Activated T-cell treated with anti-CD3 and anti-CD28 coated beads for 48 hours (primary cell): ENCODE measurements around the gene INAFM1.
"Not testable (repeated sequence)": the region's sequence is repeated elsewhere in the genome, so short reads cannot be mapped to it uniquely, and the experiment has no call there.

Experiments
- DNase-seq: peaks from one replicate; pipeline ENCODE4 v3.0.0-alpha.2; 2020; ENCODE audit warnings: low read depth

The INAFM1 gene

GRCh38 chr19:47268028-47268427, 6.7 kb upstream of the INAFM1 start:
- no peak for DNase-seq

DNA sequence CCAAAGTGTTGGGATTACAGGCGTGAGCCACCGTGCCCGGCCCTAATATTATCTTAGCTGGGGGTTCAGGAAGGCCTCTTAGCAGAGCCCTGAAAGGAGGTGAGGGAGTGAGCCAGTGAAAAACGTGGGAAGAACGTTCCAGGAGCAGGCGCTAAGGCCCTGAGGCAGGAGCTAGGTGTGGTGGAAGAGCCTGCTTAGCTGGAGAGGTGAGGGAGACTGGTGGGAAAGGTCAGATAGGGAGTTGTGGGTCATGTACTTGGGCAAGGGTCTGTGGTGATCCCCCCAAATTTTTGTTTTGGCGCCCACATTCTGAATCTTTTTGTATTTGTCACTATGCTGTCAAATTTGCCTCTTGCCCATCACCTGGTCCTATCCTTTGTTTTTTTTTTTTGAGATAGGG, 5.1 kb upstream of the INAFM1 start:
- no peak for DNase-seq

- DNase-seq, result no peak
These were observed 4.3 kb upstream of the INAFM1 start for GRCh38 chr19:47270408-47270807.

- DNase-seq, result no peak
These were observed 2.7 kb upstream of the INAFM1 start for GRCh38 chr19:47271949-47272348.

DNA sequence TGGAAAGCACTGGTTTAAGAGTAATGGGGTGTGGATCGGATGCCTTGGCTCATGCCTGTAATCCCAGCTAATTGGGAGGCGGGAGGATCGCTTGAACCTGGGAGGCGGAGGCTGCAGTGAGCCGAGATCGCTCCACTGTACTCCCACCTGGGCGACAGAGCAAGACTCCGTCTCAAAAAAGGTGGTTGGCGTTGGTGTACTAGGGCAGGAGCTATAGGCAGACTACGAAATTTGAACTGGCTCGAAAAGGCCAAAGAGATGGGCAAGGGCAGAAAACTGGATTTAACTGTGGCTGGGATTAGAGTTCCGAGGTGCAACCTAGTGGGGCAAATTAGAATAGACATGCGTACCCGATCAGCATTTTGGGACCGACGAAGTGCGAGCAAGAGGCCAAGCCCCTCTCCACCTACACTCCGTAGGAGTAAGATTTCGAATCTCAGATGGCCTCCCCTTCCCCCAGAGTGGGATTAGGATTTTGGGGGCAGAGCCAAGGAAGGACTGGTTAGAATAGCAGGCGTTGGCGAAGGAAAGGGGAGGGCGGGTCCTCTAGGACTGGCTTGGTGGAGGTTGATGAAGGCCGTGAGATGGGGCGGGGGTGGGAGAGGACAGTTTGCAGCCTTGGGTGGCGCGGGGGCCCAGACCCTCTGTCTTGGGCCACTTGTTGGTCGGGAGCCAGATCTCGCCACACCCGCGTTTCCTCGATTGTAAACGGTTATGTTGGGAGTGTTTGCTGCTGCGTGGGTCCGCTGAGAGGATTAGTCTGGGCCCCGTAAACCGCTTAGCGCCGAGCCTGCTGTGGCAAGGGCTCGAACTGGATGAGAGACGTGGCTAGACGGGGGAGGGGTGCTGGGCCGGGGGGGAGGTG, 2.0 kb upstream of the INAFM1 start:
- DNase-seq, result no peak

DNA sequence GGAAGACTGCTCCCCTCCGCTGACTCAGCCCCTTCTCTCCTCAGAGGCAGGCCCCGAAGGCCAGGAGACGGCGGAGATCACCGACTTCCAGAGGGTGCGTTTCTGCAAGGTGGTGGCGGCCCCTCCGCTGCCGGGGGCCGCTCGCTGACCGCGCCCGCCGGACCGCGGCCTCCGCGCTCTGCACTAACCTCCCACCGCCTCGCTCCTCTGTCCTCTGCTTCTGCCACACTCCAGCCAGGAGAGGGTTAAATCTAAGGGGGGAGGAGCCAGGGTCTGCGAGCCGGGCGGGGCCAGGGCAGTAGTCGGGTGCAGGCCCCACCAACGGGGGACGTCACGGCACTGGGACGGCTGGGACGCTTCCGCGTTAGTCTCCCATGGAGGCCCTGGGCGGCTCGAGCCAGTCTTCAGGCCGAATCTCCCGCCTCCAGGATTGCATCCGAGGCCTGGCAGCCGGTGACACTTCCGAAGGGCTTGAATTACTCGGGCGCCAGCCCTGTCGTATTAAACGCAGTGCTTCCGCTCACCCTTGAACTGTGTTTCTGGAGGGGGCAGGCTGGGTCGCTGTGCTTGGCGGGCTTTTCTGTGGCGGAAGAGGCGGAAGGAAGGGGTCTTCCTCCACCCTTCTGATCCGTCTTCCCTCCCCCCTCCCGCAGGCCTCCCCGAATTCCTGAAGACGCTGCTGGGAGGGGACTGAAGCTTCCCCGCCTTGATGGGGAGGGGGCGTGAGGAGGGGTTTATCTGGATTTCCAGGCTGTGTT, 1.2 kb upstream of the INAFM1 start:
- DNase-seq, result peak; percentile 86

DNA sequence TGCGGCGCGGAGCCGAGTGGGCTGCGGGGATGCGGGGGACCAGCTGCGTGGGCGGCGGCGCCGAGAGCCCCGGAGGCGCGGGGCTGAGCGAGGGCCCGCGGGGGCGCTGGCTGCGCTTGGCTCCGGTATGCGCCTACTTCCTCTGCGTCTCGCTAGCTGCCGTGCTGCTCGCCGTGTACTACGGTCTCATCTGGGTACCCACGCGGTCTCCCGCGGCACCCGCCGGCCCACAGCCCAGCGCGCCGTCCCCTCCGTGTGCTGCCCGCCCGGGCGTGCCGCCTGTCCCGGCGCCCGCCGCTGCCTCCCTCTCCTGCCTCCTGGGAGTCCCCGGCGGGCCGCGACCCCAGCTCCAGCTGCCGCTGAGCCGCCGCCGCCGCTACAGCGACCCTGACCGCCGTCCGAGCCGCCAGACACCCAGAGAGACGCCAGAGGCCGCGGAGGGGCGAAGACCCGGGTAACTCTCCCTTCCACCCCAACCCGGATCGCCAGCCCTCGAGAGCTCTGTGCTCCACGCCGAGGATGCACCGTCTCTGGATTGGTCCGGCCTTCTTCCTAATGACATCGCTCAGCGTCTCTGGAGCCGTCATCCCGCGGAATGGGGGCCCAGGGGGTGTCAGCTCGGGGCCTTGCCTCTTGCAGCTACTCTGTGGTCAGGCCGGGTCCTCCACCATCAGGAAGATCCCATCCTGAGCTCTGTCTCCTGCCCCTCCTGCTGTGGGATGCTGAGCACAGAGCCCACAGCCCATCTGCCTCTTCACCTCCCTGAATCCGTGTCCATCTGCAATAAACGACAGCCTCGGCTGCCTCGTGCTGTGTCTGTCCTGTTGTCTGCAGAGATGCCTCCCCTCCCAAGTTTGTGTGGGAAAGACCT, 441 bp downstream of the INAFM1 start:
- DNase-seq, result no peak

DNA sequence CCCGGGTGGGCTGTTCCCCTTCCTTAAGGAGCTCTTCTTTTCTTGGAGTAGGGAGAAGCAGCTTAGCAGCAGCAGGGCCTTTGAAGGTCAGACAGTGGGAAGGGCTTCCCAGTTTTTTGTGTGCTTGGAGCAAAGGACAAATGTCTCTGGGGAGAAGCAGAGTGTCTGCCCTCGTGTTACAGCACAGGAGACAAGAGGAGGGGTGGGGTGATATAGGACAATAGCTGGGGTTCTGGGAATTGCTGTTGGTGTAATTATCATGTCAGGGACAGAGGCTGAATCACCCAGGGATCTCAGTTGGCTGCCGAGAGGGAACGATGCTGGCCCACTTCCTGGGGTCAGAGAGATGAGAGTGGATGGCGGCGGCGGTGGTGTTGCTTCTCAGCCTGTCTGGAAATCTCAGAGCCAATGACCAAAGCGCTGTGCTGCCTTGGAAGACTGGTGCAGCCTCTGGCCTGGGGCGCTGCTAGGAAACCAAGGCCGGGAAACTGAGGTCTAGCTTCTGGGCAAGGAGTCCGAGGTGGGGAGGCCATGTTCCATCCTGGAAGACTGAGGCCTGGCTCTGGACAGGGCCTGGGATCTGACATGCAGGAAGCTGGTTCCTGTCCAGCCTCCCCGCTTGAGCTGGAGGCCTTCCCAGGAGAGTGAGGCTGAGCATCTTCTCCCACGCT, 1.2 kb downstream of the INAFM1 start:
- DNase-seq, result no peak

- not testable (repeated sequence) for DNase-seq
These were observed 1.8 kb downstream of the INAFM1 start for GRCh38 chr19:47276513-47276912.

GRCh38 chr19:47280183-47280797, 5.6 kb downstream of the INAFM1 start:
- DNase-seq, result peak; percentile 55

- no peak for DNase-seq
These were observed 8.8 kb downstream of the INAFM1 start for GRCh38 chr19:47283405-47284059.

GRCh38 chr19:47284324-47284899, 9.7 kb downstream of the INAFM1 start:
- no peak for DNase-seq

DNA sequence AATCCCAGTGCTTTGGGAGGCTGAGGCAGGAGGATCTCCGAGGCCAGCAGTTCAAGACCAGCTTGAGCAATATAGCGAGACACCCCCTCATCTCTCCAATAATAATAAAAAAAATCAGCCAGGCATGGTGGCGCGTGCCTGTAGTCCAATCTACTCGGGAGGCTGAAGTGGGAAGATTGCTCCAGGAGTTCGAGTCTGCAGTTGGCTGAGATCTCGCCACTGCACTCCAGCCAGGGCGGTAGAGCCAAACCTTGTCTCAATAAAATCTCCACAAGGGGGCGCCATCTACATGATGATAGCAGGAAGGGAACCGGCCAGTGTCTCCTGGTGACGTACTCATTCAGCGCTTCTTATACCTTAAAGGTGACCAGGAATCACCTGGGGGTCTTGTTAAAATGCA, 21.4 kb downstream of the INAFM1 start:
- peak; percentile 54 for DNase-seq

GRCh38 chr19:47300867-47301266, 26.2 kb downstream of the INAFM1 start:
- not testable (repeated sequence) for DNase-seq

DNA sequence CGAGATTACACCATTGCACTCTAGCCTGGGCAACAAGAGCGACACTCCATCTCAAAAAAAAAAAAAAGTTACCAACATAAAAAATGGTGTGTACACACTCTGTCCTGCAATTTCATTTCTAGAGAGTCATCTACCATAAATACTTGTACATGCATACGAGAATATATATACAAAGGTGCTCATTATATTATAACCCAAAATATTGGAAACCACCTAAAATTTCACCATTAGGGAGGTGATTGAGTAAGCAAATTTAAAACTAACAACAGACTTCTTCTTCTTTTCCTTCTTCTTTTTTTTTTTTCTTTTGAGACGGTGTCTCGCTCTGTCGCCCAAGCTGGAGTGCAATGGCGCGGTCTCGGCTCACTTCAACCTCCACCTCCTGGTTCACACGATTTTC, 27.6 kb downstream of the INAFM1 start:
- DNase-seq, result no peak

GRCh38 chr19:47303966-47304365, 29.3 kb downstream of the INAFM1 start:
- DNase-seq, result no peak

DNA sequence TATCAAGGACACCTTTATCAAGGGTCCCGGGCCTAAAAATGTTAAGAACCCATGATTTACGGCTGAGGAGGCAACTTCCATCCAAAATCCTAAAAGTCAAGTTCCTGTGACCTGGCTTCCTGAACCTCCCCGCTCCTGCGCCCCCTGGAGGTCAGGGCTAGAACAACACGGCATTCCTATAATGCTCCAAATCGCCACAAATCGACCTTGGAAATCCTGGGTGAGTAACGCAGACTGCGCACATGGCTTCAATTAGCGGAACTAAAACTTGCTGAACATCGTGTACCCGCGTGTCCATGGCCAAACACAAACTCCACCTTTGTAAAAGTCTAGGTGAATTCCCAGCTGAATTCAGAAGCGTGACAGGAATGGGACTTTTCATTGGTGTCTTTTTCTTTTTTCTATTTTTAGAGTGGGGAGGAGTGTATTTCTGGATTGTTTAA, 30.6 kb downstream of the INAFM1 start:
- DNase-seq, result peak; percentile 39

DNA sequence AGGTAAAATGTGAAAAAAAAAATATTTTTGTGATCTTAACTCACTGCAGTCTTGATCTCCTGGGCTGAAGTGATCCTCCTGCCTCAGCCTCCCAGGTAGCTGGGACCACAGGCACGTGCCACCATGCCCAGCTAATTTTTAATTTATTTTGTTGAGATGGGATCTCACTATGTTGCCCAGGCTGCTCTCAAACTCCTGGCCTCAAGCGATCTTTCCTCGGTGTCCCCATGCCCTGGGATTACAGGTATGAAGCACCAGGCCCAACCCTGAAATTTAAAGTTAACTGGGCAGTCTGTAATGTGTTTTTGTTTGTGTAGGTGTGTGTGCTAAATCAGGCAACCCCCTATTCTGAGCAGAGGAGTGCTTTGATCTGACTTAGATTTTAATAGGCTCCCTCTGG, 31.6 kb downstream of the INAFM1 start:
- DNase-seq, result no peak

DNA sequence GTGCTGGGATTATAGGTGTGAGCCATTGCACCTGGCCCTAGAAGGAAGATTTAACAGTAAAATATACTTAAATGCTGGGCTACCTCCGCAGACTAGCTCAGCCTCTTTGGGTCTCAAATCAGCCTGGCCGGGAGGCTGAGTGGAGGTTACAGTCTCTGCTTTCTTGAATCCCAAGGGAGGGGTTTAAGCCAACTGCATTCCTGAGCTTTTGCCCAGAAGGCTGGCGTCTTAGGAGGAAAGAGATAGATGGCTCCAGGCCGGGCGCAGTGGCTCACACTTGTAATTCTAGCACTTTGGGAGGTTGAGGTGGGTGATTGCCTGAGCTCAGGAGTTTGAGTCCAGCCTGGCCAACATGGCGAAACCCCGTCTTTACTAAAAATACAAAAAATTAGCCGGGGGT, 34.4 kb downstream of the INAFM1 start:
- no peak for DNase-seq

- DNase-seq, result no peak
These were observed 34.9 kb downstream of the INAFM1 start, which contains the start of gene C5AR1 for GRCh38 chr19:47309608-47310007. Gene C5AR1, plus strand, starts transcription at chr19:47309861. Its CDS starts 35 bp downstream, at chr19:47309896.
